Endodermal cell (in vitro differentiated cells): ENCODE measurements around the gene TMEM200C. TPM values are rescaled to one million over a fixed set of nuclear protein-coding genes. Genes with fewer than 3 reads are reported as not detected.

Experiments
- DNase-seq: peaks from one replicate; pipeline ENCODE4 v3.0.0-alpha.2; 2017
- H3K27ac ChIP-seq: 2 replicates; pipeline ENCODE4 v1.5.1; 2013; ENCODE audit warnings: mild to moderate bottlenecking, low read depth, low read length, moderate library complexity
- H3K27me3 ChIP-seq: 2 replicates; pipeline ENCODE4 v1.6.1; 2013; ENCODE audit warnings: mild to moderate bottlenecking, low read length, moderate library complexity; ENCODE audit not compliant: insufficient read depth, control insufficient read depth, poor library complexity, severe bottlenecking
- H3K36me3 ChIP-seq: 2 replicates; pipeline ENCODE4 v1.7.0; 2013; ENCODE audit warnings: mild to moderate bottlenecking, low read length, moderate library complexity; ENCODE audit not compliant: control insufficient read depth, insufficient read depth
- H3K4me1 ChIP-seq: one replicate; pipeline ENCODE4 v1.7.0; 2013; ENCODE audit warnings: low read length; ENCODE audit not compliant: control insufficient read depth, insufficient read depth
- H3K4me3 ChIP-seq: 2 replicates; pipeline ENCODE4 v1.5.1; 2013; ENCODE audit warnings: mild to moderate bottlenecking, low read length, moderate library complexity
- H3K9ac ChIP-seq: 2 replicates; pipeline ENCODE4 v1.6.1; 2013; ENCODE audit warnings: mild to moderate bottlenecking, low read length, moderate library complexity; ENCODE audit not compliant: poor library complexity, severe bottlenecking; ENCODE audit errors: extremely low read depth
- H3K9me3 ChIP-seq: 2 replicates; pipeline ENCODE4 v1.6.1; 2013; ENCODE audit warnings: mild to moderate bottlenecking, low read length, moderate library complexity; ENCODE audit not compliant: control insufficient read depth
- H3K27ac Mint-ChIP-seq: 2 replicates; pipeline ENCODE4 v1.8.0; 2020; ENCODE audit warnings: mixed read lengths
- H3K27me3 Mint-ChIP-seq: 2 replicates; pipeline ENCODE4 v1.8.0; 2021; ENCODE audit warnings: mild to moderate bottlenecking, mixed read lengths; ENCODE audit not compliant: insufficient read depth
- H3K36me3 Mint-ChIP-seq: 2 replicates; pipeline ENCODE4 v1.8.0; 2020; ENCODE audit warnings: low read depth, mixed read lengths
- H3K4me1 Mint-ChIP-seq: 2 replicates; pipeline ENCODE4 v1.8.0; 2020; ENCODE audit warnings: mixed read lengths
- H3K4me3 Mint-ChIP-seq: 2 replicates; pipeline ENCODE4 v1.8.0; 2020; ENCODE audit warnings: mild to moderate bottlenecking, moderate library complexity, mixed read lengths
- H3K9me3 Mint-ChIP-seq: 2 replicates; pipeline ENCODE4 v1.8.0; 2020; ENCODE audit warnings: mild to moderate bottlenecking, mixed read lengths
- WGBS, 2 experiments: methylation state at CpG; one replicate each; pipeline versions ENCODE4 v1.1.5 to v1.1.7; 2013; ENCODE audit warnings: missing lambda C conversion rate in 2 of 2, mixed read lengths in 1 of 2; ENCODE audit not compliant: insufficient coverage in 1 of 2, insufficient read length in 1 of 2; 5-methylcytosine and 5-hydroxymethylcytosine counted together
- long read RNA-seq, 4 experiments: library from polyadenylated mRNA in 2 of 4; library from RNA in 1 of 4; library from capped mRNA in 1 of 4; stranded (forward) in 3 of 4; unstranded in 1 of 4; transcript quantifications; one replicate each; pipeline ENCODE4 v2.0.0, GENCODE V29; 2020 to 2021; ENCODE audit warnings: inconsistent platforms in 1 of 4
- polyA plus RNA-seq, 2 experiments: library from polyadenylated mRNA; stranded (reverse); fragments of 50-300 nt; gene quantifications; one replicate each; pipeline ENCODE4 v1.2.3, GENCODE V29; 2013
- total RNA-seq, 2 donors: library from RNA; stranded (reverse); fragmentation: NEBNext Ultra II Directional in 1 of 2; extraction: Animal tissue kit (Norgen Biotek cat#: 25700) in 1 of 2; gene quantifications; 2 replicates in 1 of 2; 3 replicates in 1 of 2; pipeline ENCODE4 v1.2.1, GENCODE V29; 2021
- TF ChIP-seq, protein P1 (sequence below): fragments of 200-600 bp; sonication (generic); conservative IDR thresholded peaks from 2 replicates; pipeline ENCODE4 v1.5.0; 2021; ENCODE audit warnings: antibody characterized with exemption, mild to moderate bottlenecking

The TMEM200C gene
- total RNA-seq = 1 to 10 TPM; 4.7 to 7.3 TPM
- polyA plus RNA-seq (2013, experiment 1 of 2) = 8.8 TPM
- polyA plus RNA-seq (2013, experiment 2 of 2) = 9.9 TPM
- long read RNA-seq, experiment 1, partial matches to known transcripts = 1 of 3 reads
- long read RNA-seq, experiment 1, other reads (novel, unspliced or antisense) = 1 of 3 reads
- long read RNA-seq, experiment 2, full-length matches to known transcripts = 5 of 13 reads
- long read RNA-seq, experiment 2, partial matches to known transcripts = 8 of 13 reads
- long read RNA-seq, experiment 2, other reads (novel, unspliced or antisense) = 0 of 13 reads
- long read RNA-seq, experiment 3 = 0 reads
- long read RNA-seq, experiment 4, partial matches to known transcripts = 0 of 1 reads
- long read RNA-seq, experiment 4, other reads (novel, unspliced or antisense) = 0 of 1 reads

DNA sequence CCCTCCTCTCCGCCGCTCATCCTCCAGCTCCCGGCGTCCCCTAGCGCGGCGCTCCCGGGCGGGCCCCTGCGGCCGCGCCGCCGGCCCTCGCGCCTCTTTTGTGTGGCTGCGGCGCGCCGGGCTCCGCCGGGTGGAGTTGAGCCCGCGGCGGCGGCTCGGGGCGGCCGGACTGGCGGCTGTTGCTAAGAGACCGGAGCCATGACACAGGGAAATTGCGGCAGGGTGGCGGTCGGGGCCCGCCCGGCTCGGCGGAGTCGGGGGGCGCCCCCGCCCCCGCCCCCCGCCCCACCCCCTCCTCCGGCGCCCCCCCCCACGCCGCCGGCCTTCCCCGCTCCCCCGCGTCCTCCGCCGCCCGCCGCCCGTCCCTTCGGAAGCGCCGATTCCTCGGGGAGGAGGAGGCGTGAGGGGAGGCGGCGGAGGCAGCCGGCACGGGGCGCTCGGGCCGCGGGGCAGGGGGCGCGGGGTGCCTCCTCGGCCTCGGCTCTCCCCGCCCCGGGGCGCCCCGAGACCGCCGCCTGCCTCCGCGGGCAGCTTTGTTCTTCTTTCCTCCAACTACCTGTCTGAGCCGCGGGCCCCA lies at the start of gene TMEM200C:
Gene TMEM200C, minus strand, starts transcription at position 224 of the 577 bp plus-strand sequence. CDS start 3,459 bp downstream, outside the sequence.
- WGBS, 2 experiments = 0% methylated on average over 8 to 63 of the region's 83 CpGs
- Histone ChIP-seq H3K36me3 (no peaks in the 10 kb centered on the region), H3K4me1 (peaks cover 10% of the 10 kb centered on the region), H3K27me3 (peaks cover 37% of the 10 kb centered on the region), H3K9me3 (no peaks in the 10 kb centered on the region), H3K9ac (peak within 1 kb of the TSS; percentile 81), H3K27ac (peak within 1 kb of the TSS; percentile 97), H3K4me3 (peak within 1 kb of the TSS; percentile 87)
- Mint-ChIP-seq H3K9me3 (no peaks in the 10 kb centered on the region), H3K4me1 (peaks cover 39% of the 10 kb centered on the region), H3K4me3 (peak within 1 kb of the TSS; percentile 72), H3K27me3 (peaks cover 54% of the 10 kb centered on the region), H3K27ac (no peak within 1 kb of the TSS), H3K36me3 (no peaks in the 10 kb centered on the region)
- DNase-seq = peak; percentile 84
- TF ChIP-seq, protein P1, sequence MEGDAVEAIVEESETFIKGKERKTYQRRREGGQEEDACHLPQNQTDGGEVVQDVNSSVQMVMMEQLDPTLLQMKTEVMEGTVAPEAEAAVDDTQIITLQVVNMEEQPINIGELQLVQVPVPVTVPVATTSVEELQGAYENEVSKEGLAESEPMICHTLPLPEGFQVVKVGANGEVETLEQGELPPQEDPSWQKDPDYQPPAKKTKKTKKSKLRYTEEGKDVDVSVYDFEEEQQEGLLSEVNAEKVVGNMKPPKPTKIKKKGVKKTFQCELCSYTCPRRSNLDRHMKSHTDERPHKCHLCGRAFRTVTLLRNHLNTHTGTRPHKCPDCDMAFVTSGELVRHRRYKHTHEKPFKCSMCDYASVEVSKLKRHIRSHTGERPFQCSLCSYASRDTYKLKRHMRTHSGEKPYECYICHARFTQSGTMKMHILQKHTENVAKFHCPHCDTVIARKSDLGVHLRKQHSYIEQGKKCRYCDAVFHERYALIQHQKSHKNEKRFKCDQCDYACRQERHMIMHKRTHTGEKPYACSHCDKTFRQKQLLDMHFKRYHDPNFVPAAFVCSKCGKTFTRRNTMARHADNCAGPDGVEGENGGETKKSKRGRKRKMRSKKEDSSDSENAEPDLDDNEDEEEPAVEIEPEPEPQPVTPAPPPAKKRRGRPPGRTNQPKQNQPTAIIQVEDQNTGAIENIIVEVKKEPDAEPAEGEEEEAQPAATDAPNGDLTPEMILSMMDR = no peak

DNA sequence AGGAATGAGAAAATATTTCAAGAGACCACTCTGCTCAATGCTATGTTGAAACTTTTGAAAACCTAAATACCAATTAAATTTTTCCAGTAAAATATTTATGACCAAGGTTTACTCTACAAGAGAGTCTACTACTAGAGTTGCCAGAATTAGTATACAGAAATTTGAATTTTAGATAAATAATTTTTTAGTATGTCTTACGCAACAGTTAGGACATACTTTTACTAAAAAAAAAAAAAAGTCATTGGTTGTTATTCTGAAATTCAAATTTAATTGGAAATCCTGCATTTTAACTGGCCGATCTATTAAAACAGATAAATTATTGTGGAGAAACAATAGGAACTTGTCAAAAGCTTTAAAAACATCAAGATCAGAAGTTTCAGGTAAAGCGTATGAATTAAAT lies 49.1 kb upstream of the TMEM200C start:
- 88% methylated on average over 1 to 2 of the region's 3 CpGs for WGBS, 2 experiments
- H3K27ac ChIP-seq = no peak overlapping the region
- no peak overlapping the region for H3K4me3 ChIP-seq
- H3K9me3 Mint-ChIP-seq = no peaks in the 10 kb centered on the region
- TF ChIP-seq, protein P1 = no peak
- H3K36me3 Mint-ChIP-seq = no peaks in the 10 kb centered on the region
- H3K9me3 ChIP-seq = no peaks in the 10 kb centered on the region
- H3K4me1 ChIP-seq = peaks cover 7% of the 10 kb centered on the region
- H3K9ac ChIP-seq = no peak overlapping the region
- no peak overlapping the region for H3K27ac Mint-ChIP-seq
- no peak overlapping the region for H3K4me3 Mint-ChIP-seq
- H3K27me3 ChIP-seq = no peaks in the 10 kb centered on the region
- no peaks in the 10 kb centered on the region for H3K27me3 Mint-ChIP-seq
- no peak for DNase-seq
- H3K4me1 Mint-ChIP-seq = peaks cover 14% of the 10 kb centered on the region
- no peaks in the 10 kb centered on the region for H3K36me3 ChIP-seq

DNA sequence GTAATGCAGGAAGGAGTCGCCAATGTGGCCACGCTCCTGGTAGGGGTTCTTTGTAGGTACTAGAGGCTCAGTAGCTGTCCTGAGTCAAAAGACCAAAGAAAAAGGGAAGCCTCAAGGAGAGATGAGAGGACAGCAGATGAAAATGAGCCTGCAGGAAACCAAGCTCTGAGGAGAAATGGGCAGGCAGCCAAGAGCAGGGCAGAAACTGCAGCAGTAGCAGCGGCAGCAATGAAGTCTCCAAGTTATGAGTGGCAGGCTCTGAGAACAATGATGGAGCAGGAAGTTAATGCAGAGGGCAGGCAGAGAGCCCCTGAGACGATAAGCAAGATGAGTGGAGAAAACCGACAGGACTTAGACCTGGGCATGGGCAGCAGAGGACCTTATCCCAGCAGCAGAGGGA lies 48.2 kb upstream of the TMEM200C start:
- H3K9me3 Mint-ChIP-seq = no peaks in the 10 kb centered on the region

More for the DNA sequence above, 48.2 kb upstream of the TMEM200C start:
- DNase-seq = no peak
- Histone ChIP-seq H3K27me3 (no peaks in the 10 kb centered on the region), H3K9ac (no peak overlapping the region), H3K9me3 (no peaks in the 10 kb centered on the region), H3K36me3 (no peaks in the 10 kb centered on the region), H3K27ac (no peak overlapping the region), H3K4me1 (peaks cover under 1% of the 10 kb centered on the region), H3K4me3 (no peak overlapping the region)
- Mint-ChIP-seq H3K4me3 (no peak overlapping the region), H3K27me3 (no peaks in the 10 kb centered on the region), H3K27ac (no peak overlapping the region), H3K36me3 (no peaks in the 10 kb centered on the region), H3K4me1 (peaks cover 11% of the 10 kb centered on the region)
- TF ChIP-seq, protein P1 = no peak
- WGBS, 2 experiments = 95% methylated on average over 5 of the region's 5 CpGs
